SK-N-MC (cell line): ENCODE results near the gene FRAT1.

Experiments used
- DNase-seq: peaks from one replicate; pipeline ENCODE4 v3.0.0-alpha.2; 2011; ENCODE audit warnings: low read depth, low spot score
- H3K27ac ChIP-seq: fragments of 200-600 bp; sonication (generic); 2 replicates; pipeline ENCODE4 v1.5.1; 2016; ENCODE audit warnings: mixed run types
- H3K36me3 ChIP-seq: fragments of 200-600 bp; sonication (generic); 2 replicates; pipeline ENCODE4 v1.6.1; 2017; ENCODE audit warnings: antibody characterized with exemption, low read length, mixed read lengths; ENCODE audit not compliant: insufficient read depth
- H3K4me3 ChIP-seq: fragments of 200-600 bp; sonication (generic); 2 replicates; pipeline ENCODE4 v1.5.1; 2016
- H3K9ac ChIP-seq: fragments of 200-600 bp; sonication (generic); 2 replicates; pipeline ENCODE4 v1.8.0; 2017; ENCODE audit warnings: mixed run types, mixed read lengths; ENCODE audit not compliant: insufficient read length
- H3K9me3 ChIP-seq: fragments of 200-600 bp; sonication (generic); 2 replicates; pipeline ENCODE4 v1.6.1; 2017; ENCODE audit warnings: low read depth, mild to moderate bottlenecking, antibody characterized with exemption, low read length, moderate library complexity, mixed read lengths
- EZH2 ChIP-seq: fragments of 200-600 bp; sonication (generic); IDR thresholded peaks from one replicate; pipeline ENCODE4 v1.6.1; 2017; ENCODE audit warnings: antibody characterized with exemption
- FOXP2 ChIP-seq: optimal IDR thresholded peaks from 2 replicates; pipeline ENCODE3; 2011; ENCODE audit warnings: mild to moderate bottlenecking, moderate library complexity; ENCODE audit not compliant: insufficient read depth; ENCODE audit errors: extremely low read length, control extremely low read depth
- POLR2AphosphoS5 ChIP-seq: IDR thresholded peaks from 2 replicates; pipeline ENCODE4 v1.6.1; 2012; ENCODE audit warnings: mild to moderate bottlenecking, low read depth, low read length, borderline replicate concordance

FRAT1 gene

GRCh38 chr10:97291357-97292096, 27.5 kb upstream of the FRAT1 start:
- Histone ChIP-seq H3K27ac (peak overlapping the region; percentile 75; the same call in 1 of the 2 replicates), H3K4me3 (peak overlapping the region; percentile 90), H3K9ac (peak overlapping the region; percentile 83), H3K9me3 (no peaks in the 10 kb centered on the region), H3K36me3 (peaks cover 2% of the 10 kb centered on the region; the same call in 1 of the 2 replicates)
- no peak for TF ChIP-seq EZH2
- no peak for TF ChIP-seq FOXP2
- TF ChIP-seq POLR2AphosphoS5 = no peak
- DNase-seq = no peak

GRCh38 chr10:97292097-97292861, 26.8 kb upstream of the FRAT1 start, which contains the start of gene ARHGAP19:
Gene ARHGAP19, minus strand, starts transcription at chr10:97292637. Its CDS starts 10 bp downstream, at chr10:97292627.
- DNase-seq = peak; percentile 83
- Histone ChIP-seq H3K36me3 (peaks cover 2% of the 10 kb centered on the region; the same call in 1 of the 2 replicates), H3K4me3 (peak within 1 kb of the TSS; percentile 90), H3K9me3 (no peaks in the 10 kb centered on the region), H3K27ac (peak within 1 kb of the TSS; percentile 75; the same call in 1 of the 2 replicates), H3K9ac (peak within 1 kb of the TSS; percentile 83)
- TF ChIP-seq POLR2AphosphoS5 (peak; percentile 66), FOXP2 (no peak)

GRCh38 chr10:97292862-97293198, 26.2 kb upstream of the FRAT1 start:
- no peak for DNase-seq
- no peak overlapping the region for H3K9ac ChIP-seq
- H3K36me3 ChIP-seq = no peaks in the 10 kb centered on the region
- no peaks in the 10 kb centered on the region for H3K9me3 ChIP-seq
- peak overlapping the region; percentile 48; the same call in 1 of the 2 replicates for H3K4me3 ChIP-seq
- H3K27ac ChIP-seq = no peak overlapping the region
- no peak for TF ChIP-seq POLR2AphosphoS5

GRCh38 chr10:97297556-97298222, 21.4 kb upstream of the FRAT1 start:
- no peak for TF ChIP-seq FOXP2
- TF ChIP-seq POLR2AphosphoS5 = no peak
- TF ChIP-seq EZH2 = no peak
- Histone ChIP-seq H3K9ac (no peak overlapping the region), H3K9me3 (no peaks in the 10 kb centered on the region), H3K36me3 (no peaks in the 10 kb centered on the region), H3K4me3 (no peak overlapping the region), H3K27ac (no peak overlapping the region)
- no peak for DNase-seq

GRCh38 chr10:97298223-97298571, 20.9 kb upstream of the FRAT1 start:
- H3K9ac ChIP-seq = no peak overlapping the region
- no peak overlapping the region for H3K4me3 ChIP-seq
- no peak overlapping the region for H3K27ac ChIP-seq
- DNase-seq = no peak
- no peaks in the 10 kb centered on the region for H3K36me3 ChIP-seq
- TF ChIP-seq EZH2 (no peak), POLR2AphosphoS5 (no peak), FOXP2 (no peak)
- no peaks in the 10 kb centered on the region for H3K9me3 ChIP-seq

GRCh38 chr10:97300980-97301379, 18.1 kb upstream of the FRAT1 start:
- TF ChIP-seq EZH2 (no peak), POLR2AphosphoS5 (no peak), FOXP2 (no peak)
- no peak overlapping the region for H3K27ac ChIP-seq
- DNase-seq = no peak
- no peaks in the 10 kb centered on the region for H3K9me3 ChIP-seq
- no peaks in the 10 kb centered on the region for H3K36me3 ChIP-seq
- H3K9ac ChIP-seq = no peak overlapping the region
- H3K4me3 ChIP-seq = no peak overlapping the region

- no peak overlapping the region for H3K9ac ChIP-seq
- no peak for TF ChIP-seq POLR2AphosphoS5
- TF ChIP-seq EZH2 = no peak
- no peak for TF ChIP-seq FOXP2
- no peak overlapping the region for H3K27ac ChIP-seq
- no peaks in the 10 kb centered on the region for H3K36me3 ChIP-seq
- no peak overlapping the region for H3K4me3 ChIP-seq
- no peaks in the 10 kb centered on the region for H3K9me3 ChIP-seq
- no peak for DNase-seq
These were observed 16.8 kb upstream of the FRAT1 start for GRCh38 chr10:97302088-97302791.

GRCh38 chr10:97307441-97307840, 11.6 kb upstream of the FRAT1 start:
- Histone ChIP-seq H3K4me3 (no peak overlapping the region), H3K9me3 (no peaks in the 10 kb centered on the region), H3K27ac (no peak overlapping the region), H3K36me3 (no peaks in the 10 kb centered on the region), H3K9ac (no peak overlapping the region)
- no peak for TF ChIP-seq EZH2
- TF ChIP-seq POLR2AphosphoS5 = no peak
- TF ChIP-seq FOXP2 = no peak
- no peak for DNase-seq
